Pulmonary artery endothelial cell (primary cell): ENCODE data around the gene DDIT4. TPM values are rescaled to one million over a fixed set of nuclear protein-coding genes. Genes with fewer than 3 reads are reported as not detected.
"Not testable (repeated sequence)": the region's sequence is repeated elsewhere in the genome, so short reads cannot be mapped to it uniquely, and the experiment has no call there.

Experiments
- DNase-seq: peaks from one replicate; pipeline ENCODE4 v3.0.0-alpha.2; 2011; ENCODE audit warnings: low read depth, low spot score
- total RNA-seq: library from RNA; depleted of rRNA; stranded (reverse); fragments of >200 nt; gene quantifications from 2 replicates; pipeline ENCODE4 v1.2.3, GENCODE V29; 2014

The DDIT4 gene
- total RNA-seq, 1 donor from 2014 or later, result 170 TPM

DNA sequence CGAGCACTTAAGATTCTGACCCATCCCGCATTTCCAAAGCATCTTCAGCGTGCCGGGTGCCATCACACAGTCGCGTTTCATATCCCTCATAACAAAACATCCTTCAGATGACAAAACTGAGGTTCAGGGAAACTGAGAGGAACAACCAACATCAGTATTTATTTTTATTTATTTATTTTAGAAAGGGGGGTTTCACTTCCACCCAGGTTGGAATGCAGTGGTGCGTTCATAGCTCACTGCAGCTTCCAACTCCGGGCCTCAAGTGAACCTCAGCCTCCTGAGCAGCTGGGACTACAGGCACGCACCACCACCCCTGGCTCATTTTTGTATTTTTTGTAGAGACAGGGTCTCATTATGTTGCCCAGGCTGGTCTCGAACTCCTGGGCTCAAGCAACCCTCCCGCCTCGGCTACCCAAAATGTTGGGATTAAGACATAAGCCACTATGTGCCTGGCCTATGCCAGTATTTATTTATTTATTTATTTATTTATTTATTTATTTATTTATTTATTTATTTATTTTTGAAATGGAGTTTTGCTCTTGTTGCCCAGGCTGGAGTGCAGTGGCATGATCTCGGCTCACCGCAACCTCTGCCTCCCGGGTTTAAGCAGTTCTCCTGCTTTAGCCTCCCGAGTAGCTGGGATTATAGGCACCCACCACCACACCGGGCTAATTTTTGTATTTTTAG is 24.4 kb upstream of the DDIT4 start:
- DNase-seq, result not testable (repeated sequence)

GRCh38 chr10:72250666-72251065 is 23.1 kb upstream of the DDIT4 start:
- DNase-seq, result no peak

GRCh38 chr10:72251635-72252034 is 22.1 kb upstream of the DDIT4 start:
- no peak for DNase-seq

- DNase-seq, result no peak
Measured at GRCh38 chr10:72252972-72253371, 20.8 kb upstream of the DDIT4 start.

DNA sequence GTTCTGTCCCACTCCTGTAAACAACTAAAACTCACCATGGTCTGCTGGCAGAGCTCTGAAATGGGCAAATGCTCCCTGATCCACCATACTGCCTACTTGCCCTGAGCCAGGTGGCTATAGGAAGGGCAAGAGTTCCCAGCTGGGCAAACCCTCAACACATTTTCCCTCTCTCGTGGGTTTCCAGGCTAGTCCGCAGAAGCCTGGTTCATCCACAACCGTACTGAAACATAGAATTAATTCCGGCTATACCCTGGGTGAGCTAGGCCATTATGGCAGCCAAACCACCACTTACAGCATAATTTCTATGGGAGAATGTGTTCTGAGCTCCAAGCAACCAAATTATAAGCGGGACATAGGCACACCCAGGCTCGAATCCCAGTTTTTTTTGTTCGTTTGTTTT is 20.1 kb upstream of the DDIT4 start:
- no peak for DNase-seq

GRCh38 chr10:72254813-72255568 is 18.7 kb upstream of the DDIT4 start:
- no peak for DNase-seq

DNA sequence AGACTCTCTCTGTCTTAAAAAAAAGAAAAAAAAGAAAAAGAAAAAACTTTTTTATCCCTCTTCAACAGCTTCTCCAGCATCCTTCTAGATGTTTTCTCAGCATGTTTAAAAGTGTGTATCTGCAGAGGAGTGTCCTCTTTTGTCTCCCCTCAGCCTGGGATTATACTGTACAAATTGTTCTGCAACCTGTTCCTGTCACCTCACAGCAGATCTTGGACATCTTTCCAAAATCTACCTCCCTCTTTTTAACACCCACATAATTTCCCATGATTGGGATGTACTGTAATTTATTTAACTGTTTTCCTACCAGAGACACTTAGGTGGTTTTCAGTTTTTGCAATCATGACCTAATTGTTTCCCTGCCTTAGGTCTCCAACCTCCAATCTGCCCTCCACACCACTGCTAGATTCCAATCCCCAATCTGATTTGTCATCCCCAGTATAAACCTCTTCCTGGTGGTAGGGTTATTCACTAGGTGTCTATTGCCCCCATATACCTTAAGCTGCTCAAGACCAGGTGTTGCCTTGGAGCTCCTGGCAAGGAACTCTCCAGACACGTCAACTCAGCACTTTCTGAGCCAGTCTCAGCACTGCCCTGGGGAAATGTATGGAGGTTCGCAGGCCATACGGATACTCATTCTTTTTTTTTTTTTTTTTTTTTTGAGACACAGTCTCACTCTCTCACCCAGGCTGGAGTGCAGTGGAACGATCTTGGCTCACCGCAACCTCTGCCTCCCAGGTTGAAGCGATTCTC is 17.6 kb upstream of the DDIT4 start:
- DNase-seq, result no peak

- DNase-seq, result no peak
Measured at GRCh38 chr10:72257051-72257892, 16.5 kb upstream of the DDIT4 start.

DNA sequence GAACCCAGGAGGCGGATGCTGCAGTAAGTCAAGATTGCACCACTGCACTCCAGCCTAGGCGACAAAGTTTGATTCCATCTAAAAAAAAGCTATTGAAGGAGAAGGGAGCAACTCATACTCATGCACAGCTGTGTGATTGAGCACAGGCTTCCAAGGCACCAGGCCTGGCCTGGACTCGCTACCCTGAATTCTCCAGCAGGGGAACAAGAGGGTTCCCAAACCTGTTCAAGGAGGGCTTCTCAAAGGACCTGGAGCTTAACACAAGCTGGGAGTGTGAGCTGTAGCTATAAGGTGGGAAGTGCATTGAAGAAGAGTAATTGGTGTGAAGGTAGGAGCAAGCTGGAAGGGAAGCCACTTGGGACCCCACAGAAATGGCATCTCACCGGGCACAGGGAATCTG is 15.1 kb upstream of the DDIT4 start:
- no peak for DNase-seq

DNA sequence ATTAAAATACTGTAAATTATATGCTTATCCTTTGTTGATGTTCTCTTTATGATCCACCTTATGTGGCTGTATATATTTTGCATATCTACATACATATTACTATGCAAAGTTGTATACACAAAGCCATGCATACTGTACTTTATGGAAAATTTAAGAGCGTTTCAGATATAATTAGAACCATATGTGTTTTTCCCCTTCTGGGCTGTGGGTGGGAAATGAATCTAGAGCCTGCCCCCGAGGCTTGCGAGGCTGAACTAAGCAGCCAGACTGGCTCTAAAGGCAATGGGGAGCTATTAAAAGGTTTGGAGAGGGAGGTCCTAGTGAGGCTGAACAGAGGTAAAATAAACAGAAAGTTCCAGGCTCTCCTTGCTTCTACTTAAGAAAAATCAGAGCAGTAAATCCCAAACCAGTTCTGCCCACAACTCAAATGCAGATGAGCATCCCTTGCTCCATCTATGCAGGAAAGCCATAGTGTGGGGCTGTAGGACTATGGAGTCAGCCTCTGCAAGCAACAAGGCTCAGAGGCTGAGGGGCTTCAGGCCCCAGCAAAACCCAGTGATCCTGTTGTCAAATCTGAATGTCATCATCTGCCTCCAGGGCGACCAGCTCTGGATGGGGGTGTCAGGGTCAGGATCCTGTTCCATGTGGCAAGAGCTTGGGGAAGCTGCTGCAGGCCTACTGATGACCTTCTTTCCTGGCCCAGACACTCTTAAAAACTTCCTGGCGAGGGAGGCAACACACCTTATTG is 14.1 kb upstream of the DDIT4 start:
- DNase-seq, result no peak

GRCh38 chr10:72260239-72260975 is 13.3 kb upstream of the DDIT4 start:
- no peak for DNase-seq

DNA sequence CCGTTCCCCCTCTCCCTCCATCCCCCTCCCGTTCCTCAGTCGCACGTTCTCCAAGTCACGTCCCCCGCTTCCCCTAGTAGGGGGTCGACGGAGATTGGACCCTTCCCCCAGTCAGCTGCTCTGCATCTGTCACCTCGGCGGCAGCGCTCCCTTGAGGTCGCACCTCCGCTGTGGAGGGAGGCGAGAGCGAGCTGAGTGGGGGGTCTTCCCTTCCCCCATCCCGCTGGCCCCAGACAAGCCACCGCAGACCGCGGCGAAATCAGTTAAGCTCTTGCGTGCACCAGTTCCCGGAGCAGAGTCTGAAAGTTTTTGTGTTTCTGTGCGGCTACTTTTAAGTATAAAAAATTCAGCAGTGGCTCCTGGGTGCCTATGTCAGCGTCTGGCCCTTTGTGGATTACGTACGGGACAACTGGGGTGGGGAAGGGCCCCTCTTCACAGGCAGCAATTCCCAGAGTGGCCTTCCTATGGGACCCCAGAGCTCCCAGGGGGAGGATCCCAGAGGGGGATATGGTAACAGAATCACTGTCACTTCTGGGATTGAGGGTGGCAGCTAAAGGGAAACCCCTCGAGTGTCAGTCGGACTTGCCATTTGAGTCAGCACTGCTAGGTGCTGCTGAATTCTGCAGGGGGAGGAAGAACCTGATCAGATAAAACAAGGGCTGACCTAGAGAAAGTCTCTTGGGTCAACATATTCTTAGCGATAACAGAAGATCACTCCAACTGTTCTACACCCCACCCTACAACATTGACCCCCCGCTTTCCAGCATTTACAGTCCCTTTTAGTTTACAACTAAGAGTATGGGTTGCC is 12.5 kb upstream of the DDIT4 start:
- no peak for DNase-seq

- DNase-seq, result no peak
Measured at GRCh38 chr10:72261784-72262404, 11.8 kb upstream of the DDIT4 start.

GRCh38 chr10:72263613-72264241 is 10.0 kb upstream of the DDIT4 start:
- DNase-seq, result no peak

DNA sequence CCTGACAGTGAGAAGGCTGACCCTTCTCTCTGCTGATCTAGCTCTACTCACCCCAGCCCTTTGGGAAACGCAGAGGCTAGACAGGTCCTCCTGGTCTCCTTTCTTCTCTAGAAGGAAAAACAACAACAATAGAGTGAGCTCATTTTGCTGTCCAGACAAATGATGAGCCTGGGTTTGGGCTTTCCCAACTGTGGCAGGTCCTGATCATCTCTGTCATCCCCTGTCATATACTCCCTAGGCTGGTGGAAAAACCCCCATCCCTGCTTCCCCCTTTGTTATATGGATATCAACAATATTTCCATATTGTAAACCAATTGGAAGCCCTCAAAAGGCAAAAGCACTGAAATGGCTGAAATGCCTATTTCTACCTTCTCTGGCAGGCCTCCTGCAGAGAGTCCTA is 9.2 kb upstream of the DDIT4 start:
- no peak for DNase-seq

- no peak for DNase-seq
Measured at GRCh38 chr10:72265508-72265907, 8.2 kb upstream of the DDIT4 start.

DNA sequence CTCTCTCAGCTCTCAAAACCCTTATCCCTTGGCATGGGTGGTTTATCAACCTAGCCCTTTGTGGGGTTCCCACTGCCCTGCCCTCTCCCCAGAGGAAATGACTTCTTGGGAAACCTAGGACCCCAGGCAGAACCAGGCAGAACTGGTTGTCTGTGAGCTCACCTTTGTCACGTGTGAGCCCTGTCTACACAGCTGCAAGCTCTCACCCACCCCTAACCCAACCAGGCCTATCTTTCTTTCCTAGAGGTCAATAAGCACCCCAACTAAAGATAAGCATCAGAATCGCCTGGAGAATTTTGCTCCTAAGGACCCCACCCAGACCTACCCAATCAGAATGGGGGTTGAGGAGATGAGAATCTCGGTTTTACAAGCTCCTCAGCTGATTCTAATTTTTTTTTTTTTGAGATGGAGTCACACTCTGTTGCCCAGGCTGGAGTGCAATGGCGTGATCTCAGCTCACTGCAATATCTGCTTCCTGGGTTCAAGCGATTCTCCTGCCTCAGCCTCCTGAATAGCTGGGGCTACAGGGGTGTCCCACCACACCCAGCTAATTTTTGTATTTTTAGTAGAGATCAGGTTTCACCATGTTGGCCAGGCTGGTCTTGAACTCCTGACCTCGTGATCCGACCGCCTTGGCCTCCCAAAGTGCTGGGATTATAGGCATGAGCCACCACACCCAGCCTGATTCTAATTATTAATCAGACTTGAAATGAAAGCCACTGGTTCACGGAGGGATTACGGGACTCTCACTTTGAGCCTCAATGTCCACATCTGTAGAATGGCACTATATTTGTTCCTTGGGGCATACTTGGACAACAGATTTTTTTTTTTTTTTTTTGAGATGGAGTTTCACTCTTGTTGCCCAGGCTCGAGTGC is 7.5 kb upstream of the DDIT4 start:
- no peak for DNase-seq
